Suprapubic skin (tissue), 4 donors: ENCODE measurements around the gene CANT1. TPM values are rescaled to one million over a fixed set of nuclear protein-coding genes. Genes with fewer than 3 reads are reported as not detected.

ENCODE experiments used
- DNase-seq, 2 donors: peaks; one replicate each; pipeline ENCODE4 v3.0.0-alpha.2; 2019; ENCODE audit warnings: low spot score in 2 of 2
- H3K27ac ChIP-seq: fragments of 200-600 bp; sonication (generic); one replicate; pipeline ENCODE4 v1.5.1; 2019
- H3K27me3 ChIP-seq: fragments of 200-600 bp; sonication (generic); one replicate; pipeline ENCODE4 v1.5.1; 2019
- H3K36me3 ChIP-seq: fragments of 200-600 bp; sonication (generic); one replicate; pipeline ENCODE4 v1.5.1; 2019
- H3K4me1 ChIP-seq: fragments of 200-600 bp; sonication (generic); one replicate; pipeline ENCODE4 v1.5.1; 2019
- H3K4me3 ChIP-seq: fragments of 200-600 bp; sonication (generic); one replicate; pipeline ENCODE4 v1.5.1; 2019; ENCODE audit warnings: mild to moderate bottlenecking
- H3K9me3 ChIP-seq: fragments of 200-600 bp; sonication (generic); one replicate; pipeline ENCODE4 v1.5.1; 2019
- CTCF ChIP-seq, 2 donors: fragments of 200-600 bp in 1 of 2; fragments of 450-650 bp in 1 of 2; sonication (generic) in 1 of 2; IDR thresholded peaks; one replicate each; pipeline ENCODE4 v1.5.1; 2016 to 2019; ENCODE audit warnings: antibody characterized with exemption in 2 of 2, mild to moderate bottlenecking in 1 of 2, moderate library complexity in 1 of 2
- EP300 ChIP-seq: sonication (generic); formaldehyde crosslinking; IDR thresholded peaks from one replicate; pipeline ENCODE4 v1.6.1; 2017; ENCODE audit warnings: antibody characterized with exemption
- POLR2A ChIP-seq, 2 donors: fragments of 450-650 bp; IDR thresholded peaks; one replicate each; pipeline ENCODE4 v1.6.1; 2017; ENCODE audit warnings: antibody characterized with exemption in 2 of 2, mild to moderate bottlenecking in 2 of 2, moderate library complexity in 2 of 2
- POLR2AphosphoS5 ChIP-seq, 3 donors: sonication (generic); formaldehyde crosslinking; IDR thresholded peaks; one replicate each; pipeline ENCODE4 v1.6.1; 2017; ENCODE audit warnings: antibody characterized with exemption in 3 of 3
- WGBS: methylation state at CpG from one replicate; pipeline ENCODE4 v1.1.5; 2018; 5-methylcytosine and 5-hydroxymethylcytosine counted together
- total RNA-seq, 4 donors: library from RNA; depleted of rRNA; stranded (reverse); fragments of >200 nt; gene quantifications; one replicate each; pipeline ENCODE4 v1.1.0, GENCODE V29; 2016

The CANT1 gene
- total RNA-seq, 4 donors from 2014 or later, result 21.8 to 37.4 (median 30.1) TPM

- H3K4me1 ChIP-seq, result peaks cover 54% of the 10 kb centered on the region
- WGBS, result 56% methylated on average over 9 of the region's 12 CpGs
- H3K4me3 ChIP-seq, result no peak overlapping the region
Measured at GRCh38 chr17:79005063-79005861, 4.3 kb downstream of the CANT1 start.

DNA sequence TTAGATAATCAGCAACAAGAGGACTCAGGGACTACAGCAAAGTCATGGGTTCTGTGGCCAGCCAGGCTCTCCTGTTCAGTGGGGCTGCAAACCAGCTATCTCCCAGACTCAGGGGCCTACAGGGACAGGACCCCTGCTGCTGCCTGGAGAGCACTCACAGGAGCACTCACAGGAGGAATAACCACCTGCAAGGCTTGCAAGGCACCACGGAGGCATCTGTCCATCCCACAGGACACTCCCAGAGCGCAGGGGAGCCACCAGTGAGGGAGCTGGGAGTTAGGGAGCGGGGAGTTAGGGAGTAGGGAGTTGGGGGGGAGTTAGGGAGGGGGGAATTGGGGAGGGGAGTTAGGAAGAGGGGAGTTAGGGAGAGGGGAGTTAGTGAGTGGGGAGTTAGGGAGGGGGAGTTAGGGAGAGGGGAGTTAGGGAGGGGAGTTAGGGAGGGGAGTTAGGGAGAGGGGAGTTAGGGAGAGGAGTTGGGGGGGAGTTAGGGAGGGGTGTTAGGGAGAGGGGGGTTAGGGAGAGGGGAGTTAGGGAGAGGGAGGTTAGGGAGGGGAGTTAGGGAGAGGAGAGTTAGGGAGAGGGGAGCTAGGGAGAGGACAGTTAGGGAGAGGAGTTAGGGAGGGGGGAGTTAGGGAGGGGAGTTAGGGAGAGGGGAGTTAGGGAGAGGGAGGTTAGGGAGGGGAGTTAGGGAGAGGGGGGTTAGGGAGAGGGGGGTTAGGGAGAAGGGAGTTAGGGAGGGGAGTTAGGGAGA, 5.7 kb downstream of the CANT1 start:
- 67% methylated on average over 3 of the region's 3 CpGs for WGBS
- Histone ChIP-seq H3K27ac (no peak overlapping the region), H3K27me3 (no peaks in the 10 kb centered on the region), H3K9me3 (no peaks in the 10 kb centered on the region), H3K4me3 (no peak overlapping the region), H3K36me3 (peaks cover 3% of the 10 kb centered on the region), H3K4me1 (peaks cover 46% of the 10 kb centered on the region)
- peak; percentile 46 to 72 for DNase-seq
- no peak for TF ChIP-seq POLR2A (IDR thresholded peaks at IDR 0.05)
- TF ChIP-seq CTCF (IDR thresholded peaks at IDR 0.05), result no peak
- no peak for TF ChIP-seq POLR2AphosphoS5 (IDR thresholded peaks at IDR 0.05)
- no peak for TF ChIP-seq EP300

More at GRCh38 chr17:79005063-79005861, 4.3 kb downstream of the CANT1 start:
- H3K27me3 ChIP-seq, result no peaks in the 10 kb centered on the region
- peaks cover 3% of the 10 kb centered on the region for H3K36me3 ChIP-seq
- peak; percentile 59 to 76 for DNase-seq
- H3K9me3 ChIP-seq, result no peaks in the 10 kb centered on the region
- no peak for TF ChIP-seq POLR2A (IDR thresholded peaks at IDR 0.05)
- no peak for TF ChIP-seq POLR2AphosphoS5 (IDR thresholded peaks at IDR 0.05)
- no peak for TF ChIP-seq EP300
- TF ChIP-seq CTCF (IDR thresholded peaks at IDR 0.05), result no peak
- peak overlapping the region; percentile 56 for H3K27ac ChIP-seq

DNA sequence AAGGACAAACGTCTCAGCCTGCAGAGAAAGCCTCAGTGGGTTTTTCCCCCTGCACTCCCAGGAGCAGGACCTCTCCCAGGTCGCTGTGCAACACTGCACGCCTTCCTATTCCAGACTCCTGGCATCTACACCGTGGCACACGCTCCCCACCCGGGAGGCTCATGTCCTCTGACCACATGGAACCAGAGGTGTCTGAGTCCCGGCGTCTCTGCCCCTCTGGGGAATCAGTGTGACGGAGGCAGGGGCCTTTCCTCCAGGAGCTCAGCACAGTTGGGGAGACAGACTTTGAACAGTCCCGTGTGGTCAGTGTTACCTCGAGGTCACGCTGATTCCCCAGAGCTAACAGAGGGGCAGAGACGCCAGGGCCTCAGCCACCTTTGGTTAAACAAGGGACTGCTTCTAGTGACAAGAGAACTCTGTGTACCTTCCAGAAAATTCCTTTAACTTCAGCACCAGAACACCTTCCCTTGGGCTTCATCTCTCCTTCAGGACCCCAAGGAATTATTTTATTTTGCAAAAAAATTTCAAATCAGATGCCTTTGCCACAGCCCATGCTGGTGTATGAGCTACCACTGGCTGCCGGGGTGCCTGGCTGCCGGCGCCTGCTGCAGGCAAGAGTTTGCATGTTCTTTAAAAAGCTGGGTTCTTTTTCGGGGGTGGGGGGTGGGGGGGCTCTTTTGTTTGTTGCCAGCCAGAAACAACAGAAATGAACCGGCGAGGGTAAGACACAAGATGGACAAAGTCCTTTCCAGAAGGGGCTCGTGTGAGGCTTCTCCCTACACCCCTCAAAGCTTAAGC, 6.6 kb downstream of the CANT1 start:
- WGBS, result 76% methylated on average over 20 of the region's 20 CpGs
- Histone ChIP-seq H3K27me3 (no peaks in the 10 kb centered on the region), H3K9me3 (no peaks in the 10 kb centered on the region), H3K36me3 (peaks cover 4% of the 10 kb centered on the region), H3K4me1 (peaks cover 46% of the 10 kb centered on the region), H3K4me3 (no peak overlapping the region), H3K27ac (no peak overlapping the region)
- TF ChIP-seq CTCF (IDR thresholded peaks at IDR 0.05) (no peak), POLR2AphosphoS5 (IDR thresholded peaks at IDR 0.05) (no peak), POLR2A (IDR thresholded peaks at IDR 0.05) (no peak), EP300 (no peak)
- peak; percentile 46 to 71 for DNase-seq

GRCh38 chr17:79002291-79002690, 7.3 kb downstream of the CANT1 start:
- Histone ChIP-seq H3K27me3 (no peaks in the 10 kb centered on the region), H3K36me3 (peaks cover 11% of the 10 kb centered on the region), H3K4me1 (peaks cover 46% of the 10 kb centered on the region), H3K4me3 (no peak overlapping the region), H3K27ac (no peak overlapping the region), H3K9me3 (no peaks in the 10 kb centered on the region)
- peak; percentile 37 to 76 for DNase-seq
- WGBS, result 94% methylated on average over 12 of the region's 14 CpGs
- TF ChIP-seq POLR2A (IDR thresholded peaks at IDR 0.05), result no peak
- no peak for TF ChIP-seq EP300
- no peak for TF ChIP-seq POLR2AphosphoS5 (IDR thresholded peaks at IDR 0.05)
- no peak for TF ChIP-seq CTCF (IDR thresholded peaks at IDR 0.05)
